Lower lobe of right lung (tissue), 2 donors: ENCODE measurements around the gene ATP1B3. TPM values are rescaled to one million over a fixed set of nuclear protein-coding genes. Genes with fewer than 3 reads are reported as not detected.

Source experiments
- ATAC-seq, 2 donors: fragments of 200-7000 bp; cut with Tn5 transposase; one replicate each; pipeline ENCODE4 v1.9.1; 2020 to 2022; ENCODE audit warnings: mild to moderate bottlenecking in 2 of 2, moderate library complexity in 2 of 2
- DNase-seq: peaks from one replicate; pipeline ENCODE4 v3.0.0-alpha.2; 2020
- H3K27ac ChIP-seq: fragments of 200-600 bp; one replicate; pipeline ENCODE4 v1.8.0; 2022
- H3K27me3 ChIP-seq: fragments of 200-600 bp; one replicate; pipeline ENCODE4 v1.8.0; 2022; ENCODE audit warnings: low read depth
- H3K36me3 ChIP-seq: fragments of 200-600 bp; one replicate; pipeline ENCODE4 v1.8.0; 2022; ENCODE audit warnings: mild to moderate bottlenecking
- H3K4me1 ChIP-seq: fragments of 200-600 bp; one replicate; pipeline ENCODE4 v1.8.0; 2022
- H3K4me3 ChIP-seq: fragments of 200-600 bp; one replicate; pipeline ENCODE4 v1.8.0; 2022; ENCODE audit warnings: mild to moderate bottlenecking
- H3K9me3 ChIP-seq: fragments of 200-600 bp; one replicate; pipeline ENCODE4 v1.8.0; 2022
- CTCF ChIP-seq: fragments of 200-600 bp; IDR thresholded peaks from one replicate; pipeline ENCODE4 v1.8.0; 2022; ENCODE audit warnings: antibody characterized with exemption, mild to moderate bottlenecking
- intact Hi-C: fragments of 100-400 bp; cut with DNase I; formaldehyde crosslinking; loops from one replicate; pipeline ENCODE4 v1.11.0; 2022
- total RNA-seq: library from RNA; stranded (reverse); fragmentation: NEBNext Ultra II Directional; extraction: Animal tissue kit (Norgen Biotek cat#: 25700); gene quantifications from one replicate; pipeline ENCODE4 v1.2.1, GENCODE V29; 2021
- donor health status: DM: no; HTN: yes; CAD: no; lungs with severe emphysema.

The ATP1B3 gene
- total RNA-seq, 1 donor from 2014 or later: 143 TPM

- H3K4me3 ChIP-seq: no peak overlapping the region
- no peaks in the 10 kb centered on the region for H3K4me1 ChIP-seq
- H3K27me3 ChIP-seq: no peaks in the 10 kb centered on the region
- no peak for DNase-seq
- no peak for ATAC-seq
- H3K27ac ChIP-seq: no peak overlapping the region
- H3K36me3 ChIP-seq: peaks cover 4% of the 10 kb centered on the region
- no peaks in the 10 kb centered on the region for H3K9me3 ChIP-seq
- no peak for TF ChIP-seq CTCF
- intact Hi-C loops: no loop called here
These were observed 69.5 kb downstream of the ATP1B3 start for GRCh38 chr3:141945726-141946485.

- peaks cover 26% of the 10 kb centered on the region for H3K36me3 ChIP-seq
- no peak overlapping the region for H3K4me3 ChIP-seq
- ATAC-seq: peak in 1 of 2 donors; percentile 17
- no peaks in the 10 kb centered on the region for H3K9me3 ChIP-seq
- TF ChIP-seq CTCF: no peak
- H3K4me1 ChIP-seq: no peaks in the 10 kb centered on the region
- DNase-seq: no peak
- H3K27ac ChIP-seq: no peak overlapping the region
- intact Hi-C loops: no loop called here
- H3K27me3 ChIP-seq: no peaks in the 10 kb centered on the region
These were observed 73.0 kb downstream of the ATP1B3 start for GRCh38 chr3:141949399-141949798.

- intact Hi-C loops: no loop called here
These were observed 73.5 kb downstream of the ATP1B3 start for GRCh38 chr3:141949972-141950371.

GRCh38 chr3:141950572-141951493 is 74.4 kb downstream of the ATP1B3 start:
- intact Hi-C loops: no loop called here
- no peak overlapping the region for H3K27ac ChIP-seq
- H3K27me3 ChIP-seq: no peaks in the 10 kb centered on the region
- no peak for ATAC-seq
- TF ChIP-seq CTCF: no peak
- H3K4me1 ChIP-seq: no peaks in the 10 kb centered on the region
- DNase-seq: no peak
- H3K9me3 ChIP-seq: no peaks in the 10 kb centered on the region
- no peak overlapping the region for H3K4me3 ChIP-seq
- peaks cover 26% of the 10 kb centered on the region for H3K36me3 ChIP-seq

More at GRCh38 chr3:141949972-141950371, 73.5 kb downstream of the ATP1B3 start:
- Histone ChIP-seq H3K27ac (no peak overlapping the region), H3K4me3 (no peak overlapping the region), H3K36me3 (peaks cover 26% of the 10 kb centered on the region), H3K9me3 (no peaks in the 10 kb centered on the region), H3K27me3 (no peaks in the 10 kb centered on the region), H3K4me1 (no peaks in the 10 kb centered on the region)
- DNase-seq (no peak), ATAC-seq (no peak)
- TF ChIP-seq CTCF: no peak

GRCh38 chr3:141952611-141953010 is 76.2 kb downstream of the ATP1B3 start:
- Histone ChIP-seq H3K27ac (no peak overlapping the region), H3K36me3 (peaks cover 32% of the 10 kb centered on the region), H3K9me3 (no peaks in the 10 kb centered on the region), H3K4me3 (no peak overlapping the region), H3K4me1 (no peaks in the 10 kb centered on the region), H3K27me3 (no peaks in the 10 kb centered on the region)
- no peak for TF ChIP-seq CTCF
- intact Hi-C loops: no loop called here
- DNase-seq (no peak), ATAC-seq (no peak)
